HG02973 (cell line): Measurements from ENCODE around the gene PDK2.
A peak's percentile ranks its signal among the peaks of the same experiment; 100 is the strongest.

Source experiments
- ATAC-seq: cut with Tn5 transposase; IDR thresholded peaks from one replicate; pipeline ENCODE4 v1.9.1; 2021; ENCODE audit warnings: moderate library complexity; ENCODE audit not compliant: unreplicated experiment

PDK2 gene

DNA sequence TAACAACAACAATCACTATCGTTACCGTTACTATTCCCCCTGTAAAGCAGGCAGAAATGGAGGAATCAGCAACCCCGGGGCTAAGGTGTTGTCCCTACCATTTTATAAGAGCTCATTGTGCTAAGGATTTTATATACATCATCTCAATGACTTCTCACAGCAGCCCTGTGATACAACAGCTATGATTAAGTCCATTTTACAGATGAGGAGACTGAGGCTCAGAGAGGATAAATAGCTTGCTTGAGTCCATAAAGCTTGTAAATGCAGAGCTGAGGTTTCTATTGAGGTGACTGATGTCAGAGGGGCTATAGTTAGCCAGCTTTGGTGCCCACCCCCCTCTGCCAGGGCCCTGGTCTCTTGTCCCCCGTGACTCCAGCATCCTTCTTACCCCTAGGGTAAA lies 16.7 kb upstream of the PDK2 start:
- no peak for ATAC-seq

DNA sequence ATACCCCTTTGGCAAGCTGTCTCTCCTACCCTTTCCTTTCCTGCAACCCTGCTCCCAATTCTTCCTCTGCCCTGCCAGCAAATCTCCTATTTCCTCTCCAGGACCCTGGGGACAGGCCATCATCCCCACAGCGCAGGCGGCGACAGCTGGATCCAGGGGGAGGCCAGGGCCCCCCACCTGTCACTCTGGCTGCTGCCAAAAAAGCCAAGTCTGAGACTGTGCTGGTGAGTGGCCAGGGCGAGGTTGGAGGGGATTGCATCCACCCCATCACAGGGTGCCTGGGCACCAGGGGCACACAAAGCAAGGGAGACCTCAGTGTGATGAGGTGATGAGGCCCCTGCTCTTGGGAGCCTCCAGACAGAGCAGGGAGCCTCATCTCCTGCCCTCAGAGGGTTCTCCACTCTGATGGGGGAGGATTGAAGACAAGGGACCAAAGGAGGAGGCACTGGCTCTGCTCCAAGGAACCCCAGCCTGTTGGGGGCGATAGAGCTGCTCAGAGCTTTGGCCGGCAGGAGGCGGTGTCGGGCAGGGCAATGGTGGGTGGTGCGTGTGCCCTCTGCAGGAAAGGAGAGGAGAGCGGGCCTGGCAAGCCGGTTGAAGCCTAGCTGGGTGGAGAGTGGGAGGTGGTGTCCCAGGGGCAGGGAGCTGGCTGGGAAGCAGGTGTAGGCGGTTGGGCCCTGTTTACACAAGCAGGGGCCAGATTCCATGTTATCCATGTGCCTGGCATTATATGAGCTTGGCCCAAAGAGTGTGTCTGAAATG lies 15.6 kb upstream of the PDK2 start:
- ATAC-seq: no peak

DNA sequence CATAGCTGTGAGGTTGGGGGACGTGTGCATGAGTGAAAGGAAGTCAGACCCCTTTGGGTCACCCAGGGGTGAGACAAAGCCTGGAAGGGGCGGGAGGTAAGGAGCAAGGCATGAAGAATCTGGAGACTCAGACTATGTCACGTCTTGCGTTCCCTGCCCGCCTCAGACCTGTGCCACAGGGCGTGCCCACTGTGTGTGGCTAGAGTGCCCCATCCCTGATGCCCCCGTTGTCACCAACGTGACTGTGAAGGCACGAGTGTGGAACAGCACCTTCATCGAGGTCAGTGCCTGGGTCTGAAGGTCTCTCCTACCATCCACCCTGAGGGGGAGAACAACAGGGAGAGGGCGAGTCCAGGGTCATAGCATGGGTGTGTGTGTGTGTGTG lies 15.1 kb upstream of the PDK2 start:
- ATAC-seq: no peak

GRCh38 chr17:50080827-50081226 lies 14.3 kb upstream of the PDK2 start:
- ATAC-seq: no peak

DNA sequence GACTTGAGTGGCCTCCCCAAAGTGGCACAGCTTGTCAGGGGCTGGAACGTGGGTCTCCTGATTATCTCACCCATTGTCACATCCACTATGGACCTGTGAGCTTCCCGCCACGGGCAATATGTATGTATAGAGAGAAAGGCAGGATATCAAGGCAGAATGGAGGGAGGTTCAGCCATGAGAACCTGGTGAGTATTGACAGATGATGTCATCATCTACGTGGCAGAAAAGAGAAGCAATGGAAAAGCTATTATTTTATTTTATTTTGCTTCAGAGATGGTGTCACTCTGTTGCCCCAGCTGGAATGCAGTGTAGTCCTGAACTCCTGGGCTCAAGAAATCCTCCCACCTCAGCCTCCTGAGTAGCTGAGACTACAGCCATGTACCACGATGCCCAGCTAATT lies 13.4 kb upstream of the PDK2 start:
- ATAC-seq: no peak

- ATAC-seq: peak; percentile 60
Observed at GRCh38 chr17:50087246-50087911, 7.8 kb upstream of the PDK2 start.

DNA sequence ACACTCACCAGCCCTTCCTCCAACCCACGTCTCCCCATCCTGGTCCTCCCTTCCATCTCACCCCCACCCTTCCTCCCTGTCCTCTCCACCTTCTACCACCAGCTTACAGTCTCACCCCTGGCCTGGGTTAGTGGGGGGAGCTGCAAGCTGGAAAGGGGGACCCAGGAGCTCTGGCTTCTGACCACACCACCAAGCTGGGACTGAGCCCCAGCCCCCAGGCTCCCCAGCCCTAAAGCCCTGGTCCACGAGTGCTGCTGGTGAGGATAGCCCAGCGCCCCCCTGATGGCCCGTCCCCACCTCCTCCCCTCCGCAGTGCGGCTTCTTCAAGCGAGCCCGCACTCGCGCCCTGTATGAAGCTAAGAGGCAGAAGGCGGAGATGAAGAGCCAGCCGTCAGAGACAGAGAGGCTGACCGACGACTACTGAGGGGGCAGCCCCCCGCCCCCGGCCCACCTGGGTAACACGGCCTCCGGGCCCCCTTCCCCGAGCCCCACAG lies 7.2 kb upstream of the PDK2 start:
- ATAC-seq: no peak

GRCh38 chr17:50088952-50089825 lies 6.0 kb upstream of the PDK2 start:
- no peak for ATAC-seq

DNA sequence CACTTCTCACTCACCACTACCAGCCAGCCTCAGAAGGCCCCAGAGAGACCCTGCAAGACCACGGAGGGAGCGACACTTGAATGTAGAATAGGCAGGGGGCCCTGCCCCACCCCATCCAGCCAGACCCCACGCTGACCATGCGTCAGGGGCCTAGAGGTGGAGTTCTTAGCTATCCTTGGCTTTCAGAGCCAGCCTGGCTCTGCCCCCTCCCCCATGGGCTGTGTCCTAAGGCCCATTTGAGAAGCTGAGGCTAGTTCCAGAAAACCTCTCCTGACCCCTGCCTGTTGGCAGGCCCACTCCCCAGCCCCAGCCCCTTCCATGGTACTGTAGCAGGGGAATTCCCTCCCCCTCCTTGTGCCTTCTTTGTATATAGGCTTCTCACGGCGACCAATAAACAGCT lies 5.1 kb upstream of the PDK2 start:
- ATAC-seq: no peak

DNA sequence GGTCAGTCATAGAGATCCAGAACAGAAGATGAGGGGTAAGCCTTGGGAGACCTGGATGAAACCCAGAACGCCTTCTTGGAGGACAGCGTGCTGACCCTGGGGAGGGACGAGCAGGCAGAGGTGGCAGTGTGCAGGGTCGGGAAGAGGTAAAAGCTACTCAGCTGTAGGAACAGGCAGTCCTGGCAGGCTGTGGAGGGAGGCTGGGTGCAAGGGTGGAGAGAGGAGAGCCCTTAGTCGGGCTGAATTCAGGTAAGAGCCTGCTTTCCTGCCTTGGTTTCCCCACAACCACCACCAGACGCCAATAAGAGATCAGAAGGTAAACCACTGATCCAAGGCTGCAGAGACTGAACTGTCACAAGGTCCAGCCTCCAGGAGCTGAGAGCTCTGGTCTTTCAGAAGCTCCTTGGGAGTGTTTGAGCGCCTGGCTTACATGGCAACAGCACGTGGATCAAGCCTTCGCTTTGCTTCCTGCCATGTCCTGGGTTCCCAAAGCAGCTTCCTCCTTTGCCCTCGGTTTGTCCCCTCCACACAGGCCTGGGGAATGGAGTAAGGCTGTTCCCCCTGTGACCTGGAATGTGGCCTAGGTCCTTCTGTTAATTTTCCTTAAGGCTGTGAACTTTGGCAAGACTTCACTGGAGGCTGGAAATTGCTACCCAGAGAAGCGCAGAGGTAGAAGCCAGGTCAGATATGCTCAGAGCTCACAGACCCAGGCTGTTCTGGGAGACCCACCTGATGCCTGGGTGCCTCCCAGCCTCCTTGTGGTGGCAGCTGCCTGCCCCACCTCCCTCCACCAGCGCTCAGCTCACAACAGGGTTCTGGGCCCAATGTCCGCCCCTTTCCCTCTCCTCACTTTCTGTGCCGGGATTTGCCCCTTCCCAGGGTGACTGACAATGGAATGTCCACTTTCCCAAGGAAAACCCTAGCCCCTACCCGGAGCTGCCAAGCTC lies 3.9 kb upstream of the PDK2 start:
- no peak for ATAC-seq

DNA sequence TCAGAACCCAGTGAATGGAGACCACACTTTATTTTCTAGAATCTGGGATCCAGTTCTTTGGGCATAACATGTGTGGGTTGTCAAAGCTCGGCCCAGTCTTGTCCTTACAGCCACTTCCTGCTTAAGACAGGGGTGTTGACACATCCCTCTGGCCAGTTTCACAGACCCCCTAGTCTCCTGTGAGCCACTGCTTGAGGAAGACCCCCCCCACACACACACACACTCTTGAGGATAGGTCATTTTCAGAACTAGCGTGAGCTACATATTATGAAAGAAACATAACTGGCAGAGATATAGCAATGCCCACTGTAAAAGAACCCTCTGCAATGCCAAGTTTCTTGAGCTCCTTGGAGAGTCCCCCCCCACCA lies 3.2 kb upstream of the PDK2 start:
- no peak for ATAC-seq

- ATAC-seq: no peak
Observed at GRCh38 chr17:50093246-50093645, 1.9 kb upstream of the PDK2 start.

GRCh38 chr17:50093807-50094206 lies 1.3 kb upstream of the PDK2 start:
- no peak for ATAC-seq

GRCh38 chr17:50094243-50094752 lies 853 bp upstream of the PDK2 start:
- no peak for ATAC-seq

GRCh38 chr17:50095626-50096037 lies 481 bp downstream of the PDK2 start:
- no peak for ATAC-seq

DNA sequence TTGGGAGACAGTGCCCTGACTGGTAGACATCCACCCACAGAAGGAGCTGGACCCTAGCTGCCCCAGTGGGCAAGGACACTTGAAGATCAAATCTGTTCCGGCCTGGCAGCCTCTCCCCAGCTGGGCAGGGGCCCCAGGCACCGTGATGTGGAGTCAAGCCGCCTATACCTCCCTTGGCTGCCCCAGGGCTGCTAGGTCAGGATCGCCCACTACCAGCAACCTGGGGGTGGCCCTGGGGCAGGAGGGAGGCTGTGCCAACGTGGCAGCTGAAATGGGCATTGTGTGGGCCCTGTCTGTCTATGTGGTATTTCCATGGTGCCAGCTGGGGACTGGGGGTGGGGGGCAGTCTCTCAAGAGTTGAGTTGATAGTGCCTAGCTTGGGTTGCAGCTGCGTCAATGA lies 941 bp downstream of the PDK2 start:
- ATAC-seq: no peak

GRCh38 chr17:50096758-50097157 lies 1.6 kb downstream of the PDK2 start:
- ATAC-seq: no peak

- ATAC-seq: no peak
Observed at GRCh38 chr17:50097455-50097854, 2.3 kb downstream of the PDK2 start.

- no peak for ATAC-seq
Observed at GRCh38 chr17:50097926-50098325, 2.8 kb downstream of the PDK2 start.

DNA sequence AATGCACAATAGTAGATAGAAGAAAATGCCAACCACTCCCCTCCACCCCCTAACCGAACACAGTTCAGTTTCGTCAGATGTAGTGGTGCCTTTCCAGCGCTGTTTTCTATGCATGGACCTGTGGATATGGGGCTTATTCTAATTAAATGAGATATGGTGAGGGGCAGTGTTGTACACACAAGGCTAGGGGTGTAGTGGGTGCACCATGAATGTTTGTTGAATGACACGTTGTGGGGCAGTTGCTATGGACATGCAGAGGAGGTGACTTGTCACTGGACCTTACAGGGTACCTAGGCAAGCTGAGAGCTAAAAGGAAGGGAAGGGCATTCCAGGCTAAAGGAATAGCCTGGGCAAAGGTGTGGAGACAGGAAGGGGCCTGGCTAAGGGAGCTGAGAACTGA lies 3.4 kb downstream of the PDK2 start:
- no peak for ATAC-seq
